ENCODE results near the gene NEDD4L.

GRCh38 chr18:58315041-58315440 is 271.0 kb downstream of the NEDD4L start:
- TF ChIP-seq CTCF (conservative IDR thresholded peaks at IDR 0.05; ENCODE audit: low read length): no peak
- TF ChIP-seq EZH2phosphoT487 (IDR thresholded peaks at IDR 0.05; ENCODE audit: borderline replicate concordance, low read depth, low read length): no peak

Measured in OCI-LY7 (cell line).